Neural cell (in vitro differentiated cells): Measurements from ENCODE around the gene OR8B4. TPM values are rescaled to one million over a fixed set of nuclear protein-coding genes. Genes with fewer than 3 reads are reported as not detected.
A peak's percentile ranks its signal among the peaks of the same experiment; 100 is the strongest.

Source experiments
- H2AFZ ChIP-seq: fragments of 200-600, 300-800 bp; sonication (generic), shearing (Covaris generic); 2 replicates; pipeline ENCODE4 v1.6.0; 2014; ENCODE audit warnings: low read depth, mild to moderate bottlenecking, antibody characterized with exemption, low read length, moderate library complexity
- H3F3A ChIP-seq: fragments of 200-600 bp; shearing (Covaris generic); 2 replicates; pipeline ENCODE4 v1.6.1; 2016; ENCODE audit warnings: mild to moderate bottlenecking, moderate library complexity, mixed read lengths, antibody characterized with exemption, low read length; ENCODE audit not compliant: insufficient read depth, poor library complexity, severe bottlenecking
- H3K27ac ChIP-seq: fragments of 200-600, 300-800 bp; sonication (generic), shearing (Covaris generic); 2 replicates; pipeline ENCODE4 v1.5.1; 2014; ENCODE audit warnings: mild to moderate bottlenecking, low read length, moderate library complexity
- H3K27me3 ChIP-seq: fragments of 300-800, 200-600 bp; sonication (generic), shearing (Covaris generic); 2 replicates; pipeline ENCODE4 v1.6.0; 2014; ENCODE audit warnings: mild to moderate bottlenecking, low read depth, low read length, moderate library complexity; ENCODE audit not compliant: insufficient read depth
- H3K36me3 ChIP-seq: fragments of 300-800, 200-600 bp; sonication (generic), shearing (Covaris generic); 2 replicates; pipeline ENCODE4 v1.5.1; 2014; ENCODE audit warnings: mild to moderate bottlenecking, antibody characterized with exemption, low read length, moderate library complexity; ENCODE audit not compliant: insufficient read depth
- H3K4me2 ChIP-seq: fragments of 300-800, 200-600 bp; sonication (generic), shearing (Covaris generic); 2 replicates; pipeline ENCODE4 v1.6.0; 2014; ENCODE audit warnings: mild to moderate bottlenecking, low read length
- H3K4me3 ChIP-seq: fragments of 300-800, 200-600 bp; sonication (generic), shearing (Covaris generic); 2 replicates; pipeline ENCODE4 v1.5.1; 2014; ENCODE audit warnings: mild to moderate bottlenecking, low read length, moderate library complexity
- H3K79me2 ChIP-seq: fragments of 200-600 bp; shearing (Covaris generic); replicated peaks from 2 replicates; pipeline ENCODE4 v1.6.0; 2014; ENCODE audit warnings: mild to moderate bottlenecking, low read length, moderate library complexity; ENCODE audit not compliant: insufficient read depth
- H3K9ac ChIP-seq: fragments of 300-800, 200-600 bp; sonication (generic), shearing (Covaris generic); 2 replicates; pipeline ENCODE4 v1.6.1; 2016; ENCODE audit warnings: mild to moderate bottlenecking, low read length, mixed read lengths
- H3K9me2 ChIP-seq: fragments of 200-600 bp; shearing (Covaris generic); 2 replicates; pipeline ENCODE4 v1.6.1; 2016; ENCODE audit warnings: mild to moderate bottlenecking, low read length, mixed read lengths; ENCODE audit not compliant: insufficient read depth
- H3K9me3 ChIP-seq: fragments of 200-600, 300-800 bp; sonication (generic), shearing (Covaris generic); 2 replicates; pipeline ENCODE4 v1.6.1; 2016; ENCODE audit warnings: mild to moderate bottlenecking, mixed run types, low read length, moderate library complexity, mixed read lengths
- H4K20me1 ChIP-seq: fragments of 200-600 bp; shearing (Covaris generic); 2 replicates; pipeline ENCODE4 v1.6.1; 2016; ENCODE audit warnings: mild to moderate bottlenecking, mixed run types; ENCODE audit not compliant: insufficient read depth
- EP300 ChIP-seq: fragments of 450-650 bp; conservative IDR thresholded peaks from 2 replicates; pipeline ENCODE4 v1.6.1; 2014; ENCODE audit warnings: antibody characterized with exemption, mild to moderate bottlenecking, moderate library complexity; ENCODE audit not compliant: poor library complexity, severe bottlenecking
- EZH2 ChIP-seq: fragments of 200-600, 300-800 bp; shearing (Covaris generic), sonication (generic); IDR thresholded peaks from 2 replicates; pipeline ENCODE4 v1.6.1; 2014; ENCODE audit warnings: antibody characterized with exemption, low read length, borderline replicate concordance, mild to moderate bottlenecking; ENCODE audit not compliant: insufficient read depth, poor library complexity, severe bottlenecking
- MXI1 ChIP-seq: fragments of 450-650 bp; conservative IDR thresholded peaks from 2 replicates; pipeline ENCODE4 v1.6.1; 2014; ENCODE audit warnings: antibody characterized with exemption, mild to moderate bottlenecking; ENCODE audit not compliant: poor library complexity, severe bottlenecking
- POLR2AphosphoS5 ChIP-seq: IDR thresholded peaks from 2 replicates; pipeline ENCODE4 v1.6.1; 2012
- RAD21 ChIP-seq: fragments of 450-650 bp; conservative IDR thresholded peaks from 2 replicates; pipeline ENCODE4 v1.6.1; 2014; ENCODE audit warnings: antibody characterized with exemption, mild to moderate bottlenecking, moderate library complexity
- SMC3 ChIP-seq: fragments of 450-650 bp; conservative IDR thresholded peaks from 2 replicates; pipeline ENCODE4 v1.6.1; 2014; ENCODE audit warnings: antibody characterized with exemption, mild to moderate bottlenecking, moderate library complexity; ENCODE audit not compliant: poor library complexity
- TAF1 ChIP-seq: IDR thresholded peaks from 2 replicates; pipeline ENCODE4 v1.6.1; 2012; ENCODE audit warnings: low read depth
- polyA plus RNA-seq: library from polyadenylated mRNA; depleted of rRNA; stranded (reverse); fragments of >200 nt; gene quantifications from 2 replicates; pipeline ENCODE4 v1.2.3, GENCODE V29; 2014
- TF ChIP-seq, protein P1 (sequence below): IDR thresholded peaks from 2 replicates; pipeline ENCODE4 v1.6.1; 2012; ENCODE audit warnings: borderline replicate concordance
- TF ChIP-seq, protein P2 (sequence below): fragments of 450-650 bp; IDR thresholded peaks from 2 replicates; pipeline ENCODE4 v1.5.1; 2014; ENCODE audit warnings: antibody characterized with exemption, mild to moderate bottlenecking, moderate library complexity; ENCODE audit not compliant: poor library complexity, severe bottlenecking

OR8B4 gene
- polyA plus RNA-seq, 1 donor from 2014 or later, result not detected

DNA sequence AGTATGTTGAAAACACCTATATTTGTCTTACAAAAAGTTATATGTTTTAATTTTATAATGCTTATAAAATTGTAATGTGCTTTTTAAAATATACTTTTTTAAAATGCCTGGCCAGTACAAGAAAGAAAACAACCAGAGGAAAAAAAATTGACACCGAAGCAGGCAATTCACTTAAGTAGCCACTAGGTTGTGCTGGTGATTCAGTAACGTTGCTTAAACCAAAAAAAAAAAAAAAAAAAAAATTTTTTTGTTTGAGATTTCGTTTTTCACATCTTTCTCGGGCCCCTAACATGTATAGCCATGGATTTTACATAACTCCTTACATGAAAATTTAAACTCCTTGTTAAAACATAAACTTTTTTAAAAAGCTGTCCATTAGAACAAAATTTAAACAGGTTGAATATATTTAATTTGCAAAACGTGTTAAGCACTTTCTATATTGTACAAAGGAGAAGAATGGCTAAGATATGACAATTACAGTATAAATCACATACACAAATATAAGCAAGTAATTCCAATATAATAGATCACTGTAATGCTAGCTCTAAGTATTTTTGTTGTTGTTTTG lies 9.2 kb downstream of the OR8B4 start:
- H3K9me3 ChIP-seq, result no peaks in the 10 kb centered on the region
- H3K4me2 ChIP-seq, result no peak overlapping the region
- no peaks in the 10 kb centered on the region for H3K9me2 ChIP-seq
- H3K79me2 ChIP-seq, result no peaks in the 10 kb centered on the region
- H3K4me3 ChIP-seq, result no peak overlapping the region
- no peaks in the 10 kb centered on the region for H3K36me3 ChIP-seq
- no peak overlapping the region for H3K27ac ChIP-seq
- H3K27me3 ChIP-seq, result no peaks in the 10 kb centered on the region
- H3F3A ChIP-seq, result no peaks in the 10 kb centered on the region
- H2AFZ ChIP-seq, result no peak overlapping the region
- no peaks in the 10 kb centered on the region for H4K20me1 ChIP-seq
- TF ChIP-seq SMC3 (peak; percentile 75), RAD21 (peak; percentile 76), EZH2 (no peak), TAF1 (no peak), EP300 (no peak), MXI1 (no peak), POLR2AphosphoS5 (no peak)
- TF ChIP-seq, protein P1, sequence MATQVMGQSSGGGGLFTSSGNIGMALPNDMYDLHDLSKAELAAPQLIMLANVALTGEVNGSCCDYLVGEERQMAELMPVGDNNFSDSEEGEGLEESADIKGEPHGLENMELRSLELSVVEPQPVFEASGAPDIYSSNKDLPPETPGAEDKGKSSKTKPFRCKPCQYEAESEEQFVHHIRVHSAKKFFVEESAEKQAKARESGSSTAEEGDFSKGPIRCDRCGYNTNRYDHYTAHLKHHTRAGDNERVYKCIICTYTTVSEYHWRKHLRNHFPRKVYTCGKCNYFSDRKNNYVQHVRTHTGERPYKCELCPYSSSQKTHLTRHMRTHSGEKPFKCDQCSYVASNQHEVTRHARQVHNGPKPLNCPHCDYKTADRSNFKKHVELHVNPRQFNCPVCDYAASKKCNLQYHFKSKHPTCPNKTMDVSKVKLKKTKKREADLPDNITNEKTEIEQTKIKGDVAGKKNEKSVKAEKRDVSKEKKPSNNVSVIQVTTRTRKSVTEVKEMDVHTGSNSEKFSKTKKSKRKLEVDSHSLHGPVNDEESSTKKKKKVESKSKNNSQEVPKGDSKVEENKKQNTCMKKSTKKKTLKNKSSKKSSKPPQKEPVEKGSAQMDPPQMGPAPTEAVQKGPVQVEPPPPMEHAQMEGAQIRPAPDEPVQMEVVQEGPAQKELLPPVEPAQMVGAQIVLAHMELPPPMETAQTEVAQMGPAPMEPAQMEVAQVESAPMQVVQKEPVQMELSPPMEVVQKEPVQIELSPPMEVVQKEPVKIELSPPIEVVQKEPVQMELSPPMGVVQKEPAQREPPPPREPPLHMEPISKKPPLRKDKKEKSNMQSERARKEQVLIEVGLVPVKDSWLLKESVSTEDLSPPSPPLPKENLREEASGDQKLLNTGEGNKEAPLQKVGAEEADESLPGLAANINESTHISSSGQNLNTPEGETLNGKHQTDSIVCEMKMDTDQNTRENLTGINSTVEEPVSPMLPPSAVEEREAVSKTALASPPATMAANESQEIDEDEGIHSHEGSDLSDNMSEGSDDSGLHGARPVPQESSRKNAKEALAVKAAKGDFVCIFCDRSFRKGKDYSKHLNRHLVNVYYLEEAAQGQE, result no peak
- TF ChIP-seq, protein P2, sequence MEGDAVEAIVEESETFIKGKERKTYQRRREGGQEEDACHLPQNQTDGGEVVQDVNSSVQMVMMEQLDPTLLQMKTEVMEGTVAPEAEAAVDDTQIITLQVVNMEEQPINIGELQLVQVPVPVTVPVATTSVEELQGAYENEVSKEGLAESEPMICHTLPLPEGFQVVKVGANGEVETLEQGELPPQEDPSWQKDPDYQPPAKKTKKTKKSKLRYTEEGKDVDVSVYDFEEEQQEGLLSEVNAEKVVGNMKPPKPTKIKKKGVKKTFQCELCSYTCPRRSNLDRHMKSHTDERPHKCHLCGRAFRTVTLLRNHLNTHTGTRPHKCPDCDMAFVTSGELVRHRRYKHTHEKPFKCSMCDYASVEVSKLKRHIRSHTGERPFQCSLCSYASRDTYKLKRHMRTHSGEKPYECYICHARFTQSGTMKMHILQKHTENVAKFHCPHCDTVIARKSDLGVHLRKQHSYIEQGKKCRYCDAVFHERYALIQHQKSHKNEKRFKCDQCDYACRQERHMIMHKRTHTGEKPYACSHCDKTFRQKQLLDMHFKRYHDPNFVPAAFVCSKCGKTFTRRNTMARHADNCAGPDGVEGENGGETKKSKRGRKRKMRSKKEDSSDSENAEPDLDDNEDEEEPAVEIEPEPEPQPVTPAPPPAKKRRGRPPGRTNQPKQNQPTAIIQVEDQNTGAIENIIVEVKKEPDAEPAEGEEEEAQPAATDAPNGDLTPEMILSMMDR, result peak; percentile 71
- H3K9ac ChIP-seq, result no peak overlapping the region

DNA sequence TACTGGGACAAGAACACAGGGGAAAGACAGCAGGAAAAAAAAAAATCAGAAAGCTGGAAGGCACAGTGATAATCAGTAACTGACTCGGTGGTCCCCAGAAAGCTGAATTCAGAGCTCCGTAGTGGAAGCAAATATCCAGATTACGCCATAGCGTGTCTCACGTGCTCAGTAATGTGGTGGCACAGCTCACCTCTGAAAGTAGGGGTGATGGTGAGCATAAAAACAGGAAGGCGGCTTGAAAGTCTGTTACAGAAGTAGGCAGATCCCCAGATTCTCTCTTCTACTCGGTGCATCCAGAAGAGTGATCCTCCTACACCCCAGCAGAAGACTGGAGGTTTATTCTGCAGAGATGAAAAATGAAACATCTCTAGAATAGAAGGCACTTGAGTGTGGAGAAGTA lies 14.8 kb downstream of the OR8B4 start:
- H2AFZ ChIP-seq, result no peak overlapping the region
- no peaks in the 10 kb centered on the region for H3F3A ChIP-seq
- no peaks in the 10 kb centered on the region for H3K79me2 ChIP-seq
- no peak overlapping the region for H3K4me2 ChIP-seq
- no peak for TF ChIP-seq MXI1
- TF ChIP-seq POLR2AphosphoS5, result no peak
- TF ChIP-seq, protein P2, result no peak
- no peak for TF ChIP-seq EP300
- no peak for TF ChIP-seq TAF1
- TF ChIP-seq RAD21, result no peak
- TF ChIP-seq, protein P1, result no peak
- TF ChIP-seq SMC3, result no peak
- no peak for TF ChIP-seq EZH2
- H4K20me1 ChIP-seq, result no peaks in the 10 kb centered on the region
- H3K36me3 ChIP-seq, result no peaks in the 10 kb centered on the region
- H3K27ac ChIP-seq, result no peak overlapping the region
- no peaks in the 10 kb centered on the region for H3K27me3 ChIP-seq
- no peak overlapping the region for H3K4me3 ChIP-seq
- no peaks in the 10 kb centered on the region for H3K9me2 ChIP-seq
- no peak overlapping the region for H3K9ac ChIP-seq
- H3K9me3 ChIP-seq, result no peaks in the 10 kb centered on the region
